ENCODE results near the gene HMCN2.

- TF ChIP-seq EZH2 (IDR thresholded peaks at IDR 0.05): peak; percentile 23
- TF ChIP-seq CTCF (IDR thresholded peaks at IDR 0.05): no peak
- TF ChIP-seq EZH2phosphoT487 (IDR thresholded peaks at IDR 0.05): no peak
Measured at GRCh38 chr9:130266236-130267098, 907 bp downstream of the HMCN2 start.

Measured in neural progenitor cell (in vitro differentiated cells).